ENCODE results near the gene FAM131B. TPM values are rescaled to one million over a fixed set of nuclear protein-coding genes. Genes with fewer than 3 reads are reported as not detected.

The FAM131B gene
- total and polyA plus RNA-seq, 8 donors, result 0.05 to 0.25 (median 0.11) TPM

- 88 to 90% methylated on average over 12 of the region's 12 CpGs for WGBS, 2 donors
- intact Hi-C loops (cut with DNase I), result no loop called here
- ATAC-seq, result no peak
These were observed 38.8 kb upstream of the FAM131B start for GRCh38 chr7:143401265-143401664.

GRCh38 chr7:143399642-143400041 is 37.1 kb upstream of the FAM131B start:
- H3K27ac ChIP-seq, result no peak overlapping the region
- intact Hi-C loops (cut with DNase I), result no loop called here
- H3K27me3 ChIP-seq, result no peaks in the 10 kb centered on the region
- FAIRE-seq, result no peak
- no peak for DNase-seq
- no peak overlapping the region for H3K4me3 ChIP-seq
- no peak for TF ChIP-seq CTCF (IDR thresholded peaks at IDR 0.05)
- H3K36me3 ChIP-seq, result peaks cover 0 to 6% (median 0%) of the 10 kb centered on the region in 3 donors
- ATAC-seq, result no peak
- no peaks in the 10 kb centered on the region for H3K4me1 ChIP-seq
- no peaks in the 10 kb centered on the region for H3K9me3 ChIP-seq
- WGBS, 2 donors, result 94 to 96% methylated on average over 19 to 20 of the region's 20 CpGs

More at GRCh38 chr7:143401265-143401664, 38.8 kb upstream of the FAM131B start:
- H3K27ac ChIP-seq, result no peak overlapping the region
- no peak for TF ChIP-seq CTCF (IDR thresholded peaks at IDR 0.05)
- no peaks in the 10 kb centered on the region for H3K9me3 ChIP-seq
- FAIRE-seq (no peak), DNase-seq (no peak)
- H3K36me3 ChIP-seq, result peaks cover 0 to 6% (median 0%) of the 10 kb centered on the region in 3 donors
- H3K4me3 ChIP-seq, result no peak overlapping the region
- no peaks in the 10 kb centered on the region for H3K27me3 ChIP-seq
- H3K4me1 ChIP-seq, result no peaks in the 10 kb centered on the region

- intact Hi-C loops (cut with DNase I), result no loop called here
- no peak overlapping the region for H3K27ac ChIP-seq
- no peak for TF ChIP-seq CTCF (IDR thresholded peaks at IDR 0.05)
- DNase-seq (no peak), ATAC-seq (no peak), FAIRE-seq (no peak)
- WGBS, 2 donors, result 93 to 96% methylated on average over 8 of the region's 8 CpGs
- no peaks in the 10 kb centered on the region for H3K4me1 ChIP-seq
- no peak overlapping the region for H3K4me3 ChIP-seq
- H3K36me3 ChIP-seq, result peaks cover 0 to 6% (median 0%) of the 10 kb centered on the region in 3 donors
- H3K27me3 ChIP-seq, result no peaks in the 10 kb centered on the region
- no peaks in the 10 kb centered on the region for H3K9me3 ChIP-seq
These were observed 36.6 kb upstream of the FAM131B start for GRCh38 chr7:143399151-143399550.

- no peak for FAIRE-seq
- Histone ChIP-seq H3K27me3 (no peaks in the 10 kb centered on the region), H3K4me1 (peaks cover 0 to 3% (median under 1%) of the 10 kb centered on the region in 3 donors), H3K27ac (no peak overlapping the region), H3K9me3 (no peaks in the 10 kb centered on the region), H3K36me3 (peaks cover 0 to 6% (median 0%) of the 10 kb centered on the region in 3 donors), H3K4me3 (no peak overlapping the region)
- no peak for DNase-seq
- no peak for TF ChIP-seq CTCF (IDR thresholded peaks at IDR 0.05)
- ATAC-seq, result no peak
- WGBS, 2 donors, result 87 to 91% methylated on average over 14 of the region's 14 CpGs
- intact Hi-C loops (cut with DNase I), result no loop called here
These were observed 36.1 kb upstream of the FAM131B start for GRCh38 chr7:143398616-143399015.

GRCh38 chr7:143397710-143398530 is 35.4 kb upstream of the FAM131B start:
- Histone ChIP-seq H3K4me3 (no peak overlapping the region), H3K9me3 (no peaks in the 10 kb centered on the region), H3K36me3 (peaks cover 0 to 6% (median 0%) of the 10 kb centered on the region in 3 donors), H3K27me3 (no peaks in the 10 kb centered on the region), H3K27ac (no peak overlapping the region), H3K4me1 (peaks cover 0 to 8% (median 7%) of the 10 kb centered on the region in 3 donors)
- FAIRE-seq (no peak), DNase-seq (no peak), ATAC-seq (no peak)
- no peak for TF ChIP-seq CTCF (IDR thresholded peaks at IDR 0.05)
- 90 to 92% methylated on average over 16 of the region's 16 CpGs for WGBS, 2 donors
- intact Hi-C loops (cut with DNase I), result no loop called here

All from pancreas (tissue), 10 donors.